ENCODE results near the gene SAMD3.
"Not testable (repeated sequence)": the region's sequence is repeated elsewhere in the genome, so short reads cannot be mapped to it uniquely, and the experiment has no call there.

The SAMD3 gene

DNA sequence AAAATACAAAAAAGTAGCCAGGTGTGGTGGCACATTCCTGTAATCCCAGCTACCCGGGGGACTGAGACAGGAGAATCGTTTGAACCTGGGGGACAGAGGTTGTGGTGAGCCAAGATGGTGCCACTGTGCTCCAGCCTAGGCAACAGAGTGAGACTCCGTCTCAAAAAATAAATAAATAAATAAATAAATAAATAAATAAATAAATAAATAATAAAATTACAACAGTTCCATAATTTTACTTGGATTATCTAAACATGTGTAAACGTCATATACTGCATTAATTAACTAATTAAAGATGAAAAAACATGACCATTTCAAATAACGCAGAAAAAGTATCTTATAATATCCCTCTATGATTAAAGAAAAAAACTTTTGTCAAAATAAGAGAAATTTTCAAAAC lies 65.8 kb downstream of the SAMD3 start:
- Histone ChIP-seq H3K9ac (ENCODE audit: insufficient read length) (no peak overlapping the region), H3K36me3 (ENCODE audit: insufficient read depth, low read length) (no peaks in the 10 kb centered on the region), H3K27ac (no peak overlapping the region), H3K9me3 (ENCODE audit: low read depth, low read length) (peaks cover 4% of the 10 kb centered on the region; the same call in 1 of the 2 replicates), H3K4me3 (no peak overlapping the region)
- TF ChIP-seq EZH2 (IDR thresholded peaks at IDR 0.05) (no peak), FOXP2 (optimal IDR thresholded peaks at IDR 0.05; ENCODE audit: control extremely low read depth, extremely low read length, insufficient read depth) (no peak), POLR2AphosphoS5 (IDR thresholded peaks at IDR 0.05; ENCODE audit: borderline replicate concordance, low read depth, low read length) (no peak)
- DNase-seq (ENCODE audit: low read depth, low spot score): no peak

- Histone ChIP-seq H3K36me3 (ENCODE audit: insufficient read depth, low read length) (no peaks in the 10 kb centered on the region), H3K9me3 (ENCODE audit: low read depth, low read length) (no peaks in the 10 kb centered on the region), H3K27ac (no peak overlapping the region), H3K9ac (ENCODE audit: insufficient read length) (no peak overlapping the region), H3K4me3 (no peak overlapping the region)
- TF ChIP-seq FOXP2 (optimal IDR thresholded peaks at IDR 0.05; ENCODE audit: control extremely low read depth, extremely low read length, insufficient read depth): no peak
- no peak for TF ChIP-seq EZH2 (IDR thresholded peaks at IDR 0.05)
- TF ChIP-seq POLR2AphosphoS5 (IDR thresholded peaks at IDR 0.05; ENCODE audit: borderline replicate concordance, low read depth, low read length): no peak
- DNase-seq (ENCODE audit: low read depth, low spot score): no peak
Observed at GRCh38 chr6:130152908-130153510, 69.7 kb downstream of the SAMD3 start.

DNA sequence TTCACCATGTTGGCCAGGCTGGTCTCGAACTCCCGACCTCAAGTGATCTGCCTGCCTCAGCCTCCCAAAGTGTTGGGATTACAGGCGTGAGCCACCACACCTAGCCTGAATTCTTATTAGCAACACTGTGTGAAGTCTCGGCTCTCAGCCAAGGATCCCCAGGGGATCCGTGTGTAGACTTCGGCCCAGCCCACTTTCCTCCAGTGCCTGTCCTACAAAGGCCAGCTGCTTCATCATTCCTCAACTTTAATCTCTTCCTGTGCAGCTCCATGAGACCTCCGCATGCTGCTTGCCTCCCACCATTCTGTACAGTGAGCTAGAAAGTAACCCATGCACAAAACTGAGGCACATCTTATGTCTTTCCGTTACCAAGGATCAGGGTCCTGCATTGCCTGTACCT lies 71.8 kb downstream of the SAMD3 start:
- Histone ChIP-seq H3K36me3 (ENCODE audit: insufficient read depth, low read length) (no peaks in the 10 kb centered on the region), H3K9me3 (ENCODE audit: low read depth, low read length) (no peaks in the 10 kb centered on the region), H3K4me3 (no peak overlapping the region), H3K27ac (no peak overlapping the region), H3K9ac (ENCODE audit: insufficient read length) (no peak overlapping the region)
- no peak for TF ChIP-seq POLR2AphosphoS5 (IDR thresholded peaks at IDR 0.05; ENCODE audit: borderline replicate concordance, low read depth, low read length)
- no peak for TF ChIP-seq FOXP2 (optimal IDR thresholded peaks at IDR 0.05; ENCODE audit: control extremely low read depth, extremely low read length, insufficient read depth)
- TF ChIP-seq EZH2 (IDR thresholded peaks at IDR 0.05): no peak
- no peak for DNase-seq (ENCODE audit: low read depth, low spot score)

DNA sequence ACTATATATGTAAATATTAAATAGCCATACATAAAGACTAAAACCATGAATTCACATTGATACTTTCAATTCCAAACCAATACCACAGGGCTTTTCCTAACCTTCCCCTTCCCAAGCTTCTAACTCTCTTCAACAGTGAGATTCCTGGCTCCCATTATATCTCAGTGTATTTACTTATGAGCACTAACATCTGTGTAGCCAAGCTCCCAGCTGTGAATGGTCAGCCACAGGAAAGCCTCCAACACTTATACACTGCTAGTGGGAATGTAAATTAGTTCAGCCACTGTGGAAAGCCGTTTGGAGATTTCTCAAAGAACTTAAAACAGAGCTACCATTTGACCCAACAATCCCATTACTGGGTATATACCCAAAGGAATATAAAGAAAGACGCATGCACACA lies 73.7 kb downstream of the SAMD3 start:
- not testable (repeated sequence) for DNase-seq (ENCODE audit: low read depth, low spot score); H3K4me3 ChIP-seq; H3K9me3 ChIP-seq (ENCODE audit: low read depth, low read length); H3K27ac ChIP-seq; H3K36me3 ChIP-seq (ENCODE audit: insufficient read depth, low read length); H3K9ac ChIP-seq (ENCODE audit: insufficient read length)

DNA sequence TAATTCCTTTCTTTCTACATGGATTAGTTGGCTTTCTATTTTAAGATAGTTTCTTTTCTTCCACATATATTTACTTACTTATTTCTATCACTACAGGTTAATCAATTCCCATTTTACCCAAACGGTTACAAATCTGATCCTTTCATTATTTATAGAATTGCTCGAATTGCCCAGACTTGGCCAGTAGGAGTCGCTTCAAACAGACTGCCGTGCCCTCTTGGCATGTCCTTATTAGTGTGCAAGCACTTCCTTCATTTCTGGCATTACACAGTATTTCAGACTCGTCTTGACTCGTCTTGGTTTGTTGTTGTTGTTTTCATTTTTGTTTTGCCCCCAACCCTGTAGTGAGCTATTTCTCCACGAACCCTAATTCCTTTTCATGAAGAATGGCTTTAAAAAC lies 74.6 kb downstream of the SAMD3 start:
- H3K9ac ChIP-seq (ENCODE audit: insufficient read length): no peak overlapping the region
- 0 out of 2 replicates have a peak, but pooled peaks cover 3% of the 10 kb centered on the region for H3K36me3 ChIP-seq (ENCODE audit: insufficient read depth, low read length)
- DNase-seq (ENCODE audit: low read depth, low spot score): no peak
- no peak overlapping the region for H3K27ac ChIP-seq
- no peaks in the 10 kb centered on the region for H3K9me3 ChIP-seq (ENCODE audit: low read depth, low read length)
- TF ChIP-seq EZH2 (IDR thresholded peaks at IDR 0.05) (no peak), POLR2AphosphoS5 (IDR thresholded peaks at IDR 0.05; ENCODE audit: borderline replicate concordance, low read depth, low read length) (no peak), FOXP2 (optimal IDR thresholded peaks at IDR 0.05; ENCODE audit: control extremely low read depth, extremely low read length, insufficient read depth) (no peak)
- no peak overlapping the region for H3K4me3 ChIP-seq

DNA sequence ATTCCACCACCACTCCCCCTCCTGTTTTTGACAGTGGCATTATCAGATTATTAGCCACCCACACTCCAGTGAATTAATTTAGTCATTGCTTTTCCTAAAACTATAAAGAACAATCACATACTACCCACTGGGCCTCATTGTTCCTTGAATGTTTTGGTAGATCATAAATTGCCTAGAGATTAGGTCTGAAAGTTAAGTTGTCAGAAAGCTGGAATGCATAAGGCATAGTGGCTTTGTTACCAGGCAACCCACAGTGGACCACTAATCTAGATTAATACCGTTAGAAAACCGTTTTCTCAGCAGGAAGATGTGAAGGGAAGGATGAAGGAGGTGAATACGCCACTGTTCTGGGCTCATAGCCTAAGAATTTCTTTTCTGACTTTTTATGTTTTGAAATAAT lies 75.6 kb downstream of the SAMD3 start:
- H3K9ac ChIP-seq (ENCODE audit: insufficient read length): no peak overlapping the region
- H3K4me3 ChIP-seq: no peak overlapping the region
- TF ChIP-seq FOXP2 (optimal IDR thresholded peaks at IDR 0.05; ENCODE audit: control extremely low read depth, extremely low read length, insufficient read depth): no peak
- no peak for TF ChIP-seq EZH2 (IDR thresholded peaks at IDR 0.05)
- no peak for TF ChIP-seq POLR2AphosphoS5 (IDR thresholded peaks at IDR 0.05; ENCODE audit: borderline replicate concordance, low read depth, low read length)
- DNase-seq (ENCODE audit: low read depth, low spot score): no peak
- no peak overlapping the region for H3K27ac ChIP-seq
- H3K9me3 ChIP-seq (ENCODE audit: low read depth, low read length): no peaks in the 10 kb centered on the region
- H3K36me3 ChIP-seq (ENCODE audit: insufficient read depth, low read length): peaks cover 8% of the 10 kb centered on the region; the same call in 1 of the 2 replicates

- no peak for DNase-seq (ENCODE audit: low read depth, low spot score)
- TF ChIP-seq FOXP2 (optimal IDR thresholded peaks at IDR 0.05; ENCODE audit: control extremely low read depth, extremely low read length, insufficient read depth) (no peak), POLR2AphosphoS5 (IDR thresholded peaks at IDR 0.05; ENCODE audit: borderline replicate concordance, low read depth, low read length) (no peak), EZH2 (IDR thresholded peaks at IDR 0.05) (no peak)
- peaks cover 17% of the 10 kb centered on the region for H3K36me3 ChIP-seq (ENCODE audit: insufficient read depth, low read length)
- H3K27ac ChIP-seq: no peak overlapping the region
- H3K4me3 ChIP-seq: no peak overlapping the region
- H3K9ac ChIP-seq (ENCODE audit: insufficient read length): no peak overlapping the region
- no peaks in the 10 kb centered on the region for H3K9me3 ChIP-seq (ENCODE audit: low read depth, low read length)
Observed at GRCh38 chr6:130143709-130144108, 79.0 kb downstream of the SAMD3 start.

DNA sequence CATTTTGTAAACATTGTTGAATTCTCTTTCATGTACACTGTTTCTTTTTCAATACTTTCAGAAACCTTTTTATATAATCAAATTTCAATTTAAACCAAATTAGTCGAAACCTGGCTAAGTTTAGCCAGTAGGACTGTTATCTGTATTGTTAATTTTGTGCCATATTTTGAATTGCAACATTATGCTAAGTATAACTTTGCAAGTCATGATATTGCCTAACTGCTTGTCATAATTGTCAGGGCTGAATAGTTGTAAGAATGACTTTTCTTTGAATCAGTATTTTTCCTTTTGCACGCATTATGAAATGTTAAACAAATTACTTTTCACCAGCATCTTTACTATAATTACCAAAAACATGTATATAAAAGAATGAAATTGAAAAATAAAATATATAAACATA lies 82.7 kb downstream of the SAMD3 start:
- H3K36me3 ChIP-seq (ENCODE audit: insufficient read depth, low read length): peaks cover 44% of the 10 kb centered on the region
- H3K9ac ChIP-seq (ENCODE audit: insufficient read length): no peak overlapping the region
- H3K9me3 ChIP-seq (ENCODE audit: low read depth, low read length): no peaks in the 10 kb centered on the region
- TF ChIP-seq EZH2 (IDR thresholded peaks at IDR 0.05) (no peak), POLR2AphosphoS5 (IDR thresholded peaks at IDR 0.05; ENCODE audit: borderline replicate concordance, low read depth, low read length) (no peak), FOXP2 (optimal IDR thresholded peaks at IDR 0.05; ENCODE audit: control extremely low read depth, extremely low read length, insufficient read depth) (no peak)
- no peak for DNase-seq (ENCODE audit: low read depth, low spot score)
- no peak overlapping the region for H3K4me3 ChIP-seq
- no peak overlapping the region for H3K27ac ChIP-seq

DNA sequence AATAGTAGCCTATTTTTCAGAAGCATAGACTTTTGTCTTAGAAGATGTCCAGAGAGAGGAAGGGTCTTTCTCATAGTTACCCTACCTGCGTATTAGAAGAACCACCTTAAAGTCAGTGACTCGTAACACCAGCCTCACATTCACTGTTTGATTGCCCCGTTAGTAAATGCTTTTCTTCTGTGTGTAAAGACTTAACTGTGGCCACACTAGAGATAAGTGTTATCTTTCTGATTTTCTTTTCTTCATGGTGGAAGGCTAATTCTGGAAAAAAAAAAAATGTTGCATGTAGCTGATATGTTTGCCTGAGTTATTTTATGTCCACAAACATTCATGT lies 83.9 kb downstream of the SAMD3 start:
- Histone ChIP-seq H3K4me3 (no peak overlapping the region), H3K9ac (ENCODE audit: insufficient read length) (no peak overlapping the region), H3K36me3 (ENCODE audit: insufficient read depth, low read length) (peaks cover 48% of the 10 kb centered on the region), H3K9me3 (ENCODE audit: low read depth, low read length) (no peaks in the 10 kb centered on the region), H3K27ac (no peak overlapping the region)
- DNase-seq (ENCODE audit: low read depth, low spot score): no peak
- TF ChIP-seq EZH2 (IDR thresholded peaks at IDR 0.05): no peak
- no peak for TF ChIP-seq FOXP2 (optimal IDR thresholded peaks at IDR 0.05; ENCODE audit: control extremely low read depth, extremely low read length, insufficient read depth)
- TF ChIP-seq POLR2AphosphoS5 (IDR thresholded peaks at IDR 0.05; ENCODE audit: borderline replicate concordance, low read depth, low read length): no peak

All from SK-N-MC (cell line).